GM13976 (cell line): Measurements from ENCODE around the gene ALDH18A1.
"Not testable (repeated sequence)": the region's sequence is repeated elsewhere in the genome, so short reads cannot be mapped to it uniquely, and the experiment has no call there.

Experiments
- DNase-seq: peaks from one replicate; pipeline ENCODE4 v3.0.0; 2012; ENCODE audit warnings: low spot score
- in situ Hi-C: fragments of 300-500 bp; cut with MboI; formaldehyde crosslinking; loops from one replicate; pipeline ENCODE4 v1.12.0; 2022; ENCODE audit warnings: low sequenced_read_pairs, mixed read lengths, inconsistent platforms; ENCODE audit not compliant: unreplicated experiment
- TF ChIP-seq, protein P1 (sequence below): IDR thresholded peaks from 2 replicates; pipeline ENCODE4 v1.5.1; 2012; ENCODE audit warnings: borderline replicate concordance, mild to moderate bottlenecking; ENCODE audit not compliant: insufficient read depth; ENCODE audit errors: extremely low read depth, missing control alignments, control extremely low read depth

ALDH18A1 gene

DNA sequence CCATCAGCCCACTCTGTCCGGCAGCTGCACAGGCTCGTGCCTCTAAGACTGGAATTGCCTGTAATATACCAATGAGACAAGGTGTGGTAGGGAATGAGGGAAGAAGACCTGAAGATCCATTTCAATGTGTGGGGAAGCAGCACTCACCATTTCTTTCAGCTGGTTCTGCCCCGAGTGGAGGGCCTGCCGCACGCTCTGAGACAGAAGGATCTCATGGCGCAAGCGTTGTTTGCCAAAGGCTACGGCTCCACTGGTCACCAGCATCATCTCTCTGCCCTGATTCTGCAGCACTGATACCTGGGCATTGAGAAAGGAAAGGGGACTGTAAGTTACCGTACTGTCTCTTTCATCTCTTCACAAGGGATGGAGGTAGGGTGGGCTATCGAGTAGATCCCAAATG is 19.4 kb downstream of the ALDH18A1 start:
- in situ Hi-C loops, result no loop called here
- no peak for DNase-seq
- TF ChIP-seq, protein P1, sequence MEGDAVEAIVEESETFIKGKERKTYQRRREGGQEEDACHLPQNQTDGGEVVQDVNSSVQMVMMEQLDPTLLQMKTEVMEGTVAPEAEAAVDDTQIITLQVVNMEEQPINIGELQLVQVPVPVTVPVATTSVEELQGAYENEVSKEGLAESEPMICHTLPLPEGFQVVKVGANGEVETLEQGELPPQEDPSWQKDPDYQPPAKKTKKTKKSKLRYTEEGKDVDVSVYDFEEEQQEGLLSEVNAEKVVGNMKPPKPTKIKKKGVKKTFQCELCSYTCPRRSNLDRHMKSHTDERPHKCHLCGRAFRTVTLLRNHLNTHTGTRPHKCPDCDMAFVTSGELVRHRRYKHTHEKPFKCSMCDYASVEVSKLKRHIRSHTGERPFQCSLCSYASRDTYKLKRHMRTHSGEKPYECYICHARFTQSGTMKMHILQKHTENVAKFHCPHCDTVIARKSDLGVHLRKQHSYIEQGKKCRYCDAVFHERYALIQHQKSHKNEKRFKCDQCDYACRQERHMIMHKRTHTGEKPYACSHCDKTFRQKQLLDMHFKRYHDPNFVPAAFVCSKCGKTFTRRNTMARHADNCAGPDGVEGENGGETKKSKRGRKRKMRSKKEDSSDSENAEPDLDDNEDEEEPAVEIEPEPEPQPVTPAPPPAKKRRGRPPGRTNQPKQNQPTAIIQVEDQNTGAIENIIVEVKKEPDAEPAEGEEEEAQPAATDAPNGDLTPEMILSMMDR, result no peak

DNA sequence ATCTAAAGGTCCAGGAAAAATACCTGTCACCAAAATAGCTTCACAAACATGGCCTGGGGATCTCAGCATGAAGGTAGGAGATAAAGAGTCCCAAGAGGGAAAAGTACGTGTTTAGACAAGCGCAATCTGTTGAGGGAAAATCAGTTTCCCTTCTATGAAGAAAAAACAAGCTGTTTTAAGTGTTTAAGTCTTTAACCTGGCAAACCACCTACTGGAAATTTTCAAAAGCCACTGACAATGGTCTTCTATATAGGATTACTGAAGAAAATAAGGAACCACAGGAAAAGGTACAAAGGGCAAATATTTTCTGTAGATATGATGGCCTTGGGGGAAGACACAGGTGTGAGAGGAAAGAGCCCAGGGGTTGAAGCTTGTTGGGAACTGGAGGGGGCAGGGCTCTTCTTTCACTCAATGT is 21.2 kb downstream of the ALDH18A1 start:
- TF ChIP-seq, protein P1, result no peak
- DNase-seq, result no peak
- in situ Hi-C loops, result no loop called here

DNA sequence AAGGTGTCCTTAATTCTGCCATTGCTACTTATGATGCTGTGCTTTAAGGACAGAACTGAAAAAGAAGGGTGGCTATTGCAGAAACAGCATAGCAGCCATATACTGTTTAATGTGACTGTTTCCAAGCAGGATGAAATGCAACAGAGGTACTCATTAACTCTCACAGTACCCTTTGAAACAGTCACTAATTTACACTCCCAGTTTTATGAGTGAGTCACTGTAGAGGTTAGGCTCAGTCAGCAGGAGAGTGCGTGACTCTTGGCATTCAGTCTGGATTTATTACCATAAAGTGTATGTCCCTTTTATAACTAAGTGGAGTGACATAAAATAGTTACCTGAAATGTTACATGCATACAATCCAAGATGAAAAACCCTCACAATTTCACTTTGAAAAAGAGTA is 27.7 kb downstream of the ALDH18A1 start:
- DNase-seq, result no peak
- TF ChIP-seq, protein P1, result no peak
- in situ Hi-C loops, result no loop called here

DNA sequence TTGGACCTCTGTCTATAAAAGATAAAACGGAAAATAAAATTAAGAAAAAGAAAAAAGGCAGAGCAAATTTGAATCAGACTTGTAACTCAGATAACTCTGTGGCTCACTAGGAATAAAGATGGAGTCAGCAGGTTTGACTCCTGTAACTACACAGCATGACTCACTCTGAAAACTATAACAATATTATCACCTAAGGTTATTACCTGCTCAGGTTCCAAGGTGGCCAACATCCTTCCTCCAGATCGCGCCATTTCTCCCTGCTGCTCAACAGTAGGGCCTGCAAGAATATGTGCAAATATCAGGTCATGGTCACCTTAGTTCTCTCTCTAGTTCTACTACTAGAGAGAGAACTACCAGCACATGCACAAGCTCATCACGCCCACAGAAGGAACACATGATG is 30.0 kb downstream of the ALDH18A1 start:
- TF ChIP-seq, protein P1, result no peak
- DNase-seq, result no peak
- in situ Hi-C loops, result no loop called here

DNA sequence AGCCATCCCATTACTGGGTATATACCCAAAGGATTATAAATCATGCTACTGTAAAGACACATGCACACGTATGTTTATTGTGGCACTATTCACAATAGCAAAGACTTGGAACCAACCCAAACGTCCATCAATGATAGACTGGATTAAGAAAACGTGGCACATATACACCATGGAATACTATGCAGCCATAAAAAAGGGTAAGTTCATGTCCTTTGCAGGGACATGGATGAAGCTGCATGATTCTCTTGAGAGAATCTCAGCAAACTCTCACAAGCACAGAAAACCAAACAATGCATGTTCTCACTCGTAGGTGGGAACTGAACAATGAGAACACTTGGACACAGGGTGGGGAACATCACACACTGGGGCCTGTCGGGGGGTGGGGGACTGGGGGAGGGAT is 36.1 kb downstream of the ALDH18A1 start:
- not testable (repeated sequence) for DNase-seq
- in situ Hi-C loops, result loop anchor here (25.0 kb wide), 1 partner anchor 433 kb away; the partner anchor contains the start of gene ACSM6

DNA sequence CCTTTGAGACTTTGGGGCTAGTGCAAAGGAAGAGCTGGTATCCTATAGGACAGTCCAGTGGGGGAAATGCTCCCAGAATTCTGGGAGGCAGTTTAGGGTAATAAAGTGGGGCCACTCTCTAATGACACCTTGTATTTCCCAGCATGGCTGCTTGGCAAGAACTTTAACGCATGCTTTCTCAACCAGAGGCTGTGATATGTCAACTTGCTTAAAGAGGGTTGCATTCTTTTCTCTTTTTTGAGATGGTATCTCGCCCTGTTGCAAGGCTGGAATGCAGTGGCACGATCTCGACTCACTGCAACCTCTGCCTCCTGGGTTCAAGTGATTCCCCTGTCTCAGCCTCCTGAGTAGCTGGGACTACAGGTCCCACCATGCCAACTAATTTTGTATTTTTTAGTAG is 38.4 kb downstream of the ALDH18A1 start:
- DNase-seq, result no peak
- TF ChIP-seq, protein P1, result no peak
- in situ Hi-C loops, result loop anchor here (25.0 kb wide), 1 partner anchor 431 kb away; the partner anchor contains the start of gene ACSM6

DNA sequence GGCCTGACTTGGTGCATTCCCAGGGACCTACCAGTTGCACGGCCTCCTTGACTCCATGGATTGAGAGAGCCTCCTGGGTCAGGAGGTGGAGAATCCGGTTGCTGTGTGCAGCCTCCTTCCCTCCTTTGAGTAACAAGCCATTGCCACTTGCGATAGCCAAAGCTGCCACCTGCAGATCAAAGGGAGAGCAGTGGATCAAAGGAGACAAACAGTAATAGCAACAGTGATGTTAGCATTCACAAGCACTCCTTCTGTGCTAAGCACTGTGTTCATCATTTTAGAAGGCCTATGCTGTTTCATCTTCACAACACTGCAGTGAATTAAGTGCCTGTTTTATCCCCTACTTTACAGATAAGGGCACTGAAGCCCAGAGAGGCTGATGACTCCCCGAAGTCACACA is 40.1 kb downstream of the ALDH18A1 start:
- DNase-seq, result no peak
- TF ChIP-seq, protein P1, result no peak
- in situ Hi-C loops, result loop anchor here (25.0 kb wide), 1 partner anchor 429 kb away; the partner anchor contains the start of gene ACSM6

DNA sequence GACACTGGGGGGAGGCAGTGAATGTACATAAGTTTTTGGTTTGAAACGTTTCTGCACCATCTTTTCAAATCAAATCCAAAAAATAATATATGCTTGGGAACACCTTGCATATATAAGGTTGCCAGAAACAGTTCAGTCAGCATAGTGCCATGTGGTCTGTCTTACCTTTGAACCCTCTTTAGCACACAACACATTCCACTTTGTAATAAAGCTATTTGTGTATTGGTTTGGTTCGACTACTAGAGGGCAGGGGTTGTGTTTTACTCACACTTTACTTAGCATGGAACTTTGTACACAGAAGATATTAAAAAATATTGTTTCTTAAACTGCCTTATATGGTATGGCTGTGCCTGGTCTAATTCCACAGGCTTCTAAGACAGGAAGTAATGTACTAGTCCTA is 43.2 kb downstream of the ALDH18A1 start:
- TF ChIP-seq, protein P1, result no peak
- in situ Hi-C loops, result loop anchor here (25.0 kb wide), 1 partner anchor 426 kb away; the partner anchor contains the start of gene ACSM6
- DNase-seq, result no peak
